ENCODE measurements around the gene DIAPH3. TPM values are rescaled to one million over a fixed set of nuclear protein-coding genes. Genes with fewer than 3 reads are reported as not detected.
"Not testable (repeated sequence)": the region's sequence is repeated elsewhere in the genome, so short reads cannot be mapped to it uniquely, and the experiment has no call there.

DIAPH3 gene, protein sequence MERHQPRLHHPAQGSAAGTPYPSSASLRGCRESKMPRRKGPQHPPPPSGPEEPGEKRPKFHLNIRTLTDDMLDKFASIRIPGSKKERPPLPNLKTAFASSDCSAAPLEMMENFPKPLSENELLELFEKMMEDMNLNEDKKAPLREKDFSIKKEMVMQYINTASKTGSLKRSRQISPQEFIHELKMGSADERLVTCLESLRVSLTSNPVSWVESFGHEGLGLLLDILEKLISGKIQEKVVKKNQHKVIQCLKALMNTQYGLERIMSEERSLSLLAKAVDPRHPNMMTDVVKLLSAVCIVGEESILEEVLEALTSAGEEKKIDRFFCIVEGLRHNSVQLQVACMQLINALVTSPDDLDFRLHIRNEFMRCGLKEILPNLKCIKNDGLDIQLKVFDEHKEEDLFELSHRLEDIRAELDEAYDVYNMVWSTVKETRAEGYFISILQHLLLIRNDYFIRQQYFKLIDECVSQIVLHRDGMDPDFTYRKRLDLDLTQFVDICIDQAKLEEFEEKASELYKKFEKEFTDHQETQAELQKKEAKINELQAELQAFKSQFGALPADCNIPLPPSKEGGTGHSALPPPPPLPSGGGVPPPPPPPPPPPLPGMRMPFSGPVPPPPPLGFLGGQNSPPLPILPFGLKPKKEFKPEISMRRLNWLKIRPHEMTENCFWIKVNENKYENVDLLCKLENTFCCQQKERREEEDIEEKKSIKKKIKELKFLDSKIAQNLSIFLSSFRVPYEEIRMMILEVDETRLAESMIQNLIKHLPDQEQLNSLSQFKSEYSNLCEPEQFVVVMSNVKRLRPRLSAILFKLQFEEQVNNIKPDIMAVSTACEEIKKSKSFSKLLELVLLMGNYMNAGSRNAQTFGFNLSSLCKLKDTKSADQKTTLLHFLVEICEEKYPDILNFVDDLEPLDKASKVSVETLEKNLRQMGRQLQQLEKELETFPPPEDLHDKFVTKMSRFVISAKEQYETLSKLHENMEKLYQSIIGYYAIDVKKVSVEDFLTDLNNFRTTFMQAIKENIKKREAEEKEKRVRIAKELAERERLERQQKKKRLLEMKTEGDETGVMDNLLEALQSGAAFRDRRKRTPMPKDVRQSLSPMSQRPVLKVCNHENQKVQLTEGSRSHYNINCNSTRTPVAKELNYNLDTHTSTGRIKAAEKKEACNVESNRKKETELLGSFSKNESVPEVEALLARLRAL
- 5.4 and 8.7 TPM in 2 replicates for total RNA-seq

DNA sequence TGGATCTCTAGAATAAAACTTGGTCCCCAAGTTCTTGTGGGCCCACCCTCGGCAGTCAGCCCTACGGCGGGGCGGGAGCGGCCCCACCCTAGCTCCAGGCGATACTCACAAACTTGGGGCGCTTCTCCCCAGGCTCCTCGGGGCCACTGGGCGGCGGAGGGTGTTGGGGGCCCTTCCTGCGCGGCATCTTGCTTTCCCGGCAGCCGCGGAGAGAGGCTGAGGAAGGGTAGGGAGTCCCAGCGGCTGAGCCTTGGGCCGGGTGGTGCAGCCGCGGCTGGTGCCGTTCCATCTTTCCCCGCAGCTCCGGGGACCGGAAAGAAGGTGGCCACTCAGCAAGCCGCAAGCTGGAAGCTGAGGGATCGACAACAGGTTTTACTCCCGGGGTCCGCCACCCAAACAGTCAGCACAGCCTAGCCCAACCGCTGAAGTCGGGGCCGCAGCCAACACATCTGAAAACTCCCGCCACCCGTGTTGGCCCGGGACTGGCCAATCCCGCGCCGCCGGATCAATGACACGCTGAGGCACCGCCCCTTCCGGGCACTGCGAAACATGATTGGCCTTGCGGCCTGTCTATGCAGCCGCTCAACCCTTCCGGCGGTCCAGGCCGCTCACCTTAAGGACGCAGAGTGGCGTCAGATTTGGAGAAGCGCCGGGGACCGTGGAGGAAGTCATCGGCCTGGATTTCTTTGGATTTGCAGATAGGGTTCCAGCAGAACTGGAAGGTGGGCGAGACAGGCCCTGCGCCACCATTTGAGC, at the start of gene DIAPH3:
DIAPH3 (minus strand) TSS at position 451 of the 756 bp plus-strand sequence; CDS start at position 289, 162 bp downstream.
- DNase-seq (ENCODE audit: low read depth in 2 of 2), result peak; percentile 85 to 95

DNA sequence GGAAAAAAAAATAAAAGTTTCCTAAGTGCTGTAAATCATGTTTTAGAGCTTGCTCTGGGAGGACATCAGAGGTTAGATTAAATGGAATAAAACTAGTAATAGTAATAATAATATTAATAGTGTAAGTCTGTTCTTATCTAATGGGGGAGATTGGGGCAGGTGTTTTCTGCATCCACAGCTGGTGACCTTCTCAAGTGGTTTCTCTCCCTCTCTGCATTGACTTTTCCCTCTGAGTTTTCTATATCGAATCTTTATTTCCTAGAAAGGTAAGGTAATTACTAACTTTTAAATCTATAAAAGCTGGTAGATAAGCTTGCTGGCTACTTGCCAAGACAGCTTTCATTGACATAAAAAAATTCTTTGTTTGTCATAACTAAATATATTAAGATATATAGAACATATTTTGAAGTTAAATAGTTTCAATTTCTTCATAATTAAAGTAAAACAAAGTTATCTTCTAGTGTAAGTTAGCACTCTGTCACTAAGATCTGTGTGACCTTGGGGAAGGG, 49.6 kb upstream of the DIAPH3 start:
- DNase-seq (ENCODE audit: low read depth in 2 of 2), result no peak

DNA sequence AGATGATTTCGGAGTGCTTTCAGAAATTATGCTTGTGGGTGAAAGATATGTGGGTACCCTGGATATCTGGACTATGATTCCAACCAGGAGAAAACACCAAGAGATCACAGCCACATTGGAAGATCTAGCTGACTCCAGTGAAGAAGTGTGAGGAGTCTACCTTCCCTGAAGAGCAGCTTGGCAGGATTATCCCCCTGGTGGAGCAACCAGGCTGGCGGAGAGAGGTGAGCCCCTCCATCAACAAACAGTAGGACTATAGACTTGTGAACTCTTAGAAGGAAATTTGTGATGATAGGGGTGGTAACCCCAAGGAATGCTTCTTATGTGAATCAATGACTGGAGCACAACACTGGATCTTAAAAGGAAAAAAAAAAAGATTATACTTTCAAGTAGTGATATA, 47.8 kb upstream of the DIAPH3 start:
- DNase-seq (ENCODE audit: low read depth in 2 of 2), result no peak

DNA sequence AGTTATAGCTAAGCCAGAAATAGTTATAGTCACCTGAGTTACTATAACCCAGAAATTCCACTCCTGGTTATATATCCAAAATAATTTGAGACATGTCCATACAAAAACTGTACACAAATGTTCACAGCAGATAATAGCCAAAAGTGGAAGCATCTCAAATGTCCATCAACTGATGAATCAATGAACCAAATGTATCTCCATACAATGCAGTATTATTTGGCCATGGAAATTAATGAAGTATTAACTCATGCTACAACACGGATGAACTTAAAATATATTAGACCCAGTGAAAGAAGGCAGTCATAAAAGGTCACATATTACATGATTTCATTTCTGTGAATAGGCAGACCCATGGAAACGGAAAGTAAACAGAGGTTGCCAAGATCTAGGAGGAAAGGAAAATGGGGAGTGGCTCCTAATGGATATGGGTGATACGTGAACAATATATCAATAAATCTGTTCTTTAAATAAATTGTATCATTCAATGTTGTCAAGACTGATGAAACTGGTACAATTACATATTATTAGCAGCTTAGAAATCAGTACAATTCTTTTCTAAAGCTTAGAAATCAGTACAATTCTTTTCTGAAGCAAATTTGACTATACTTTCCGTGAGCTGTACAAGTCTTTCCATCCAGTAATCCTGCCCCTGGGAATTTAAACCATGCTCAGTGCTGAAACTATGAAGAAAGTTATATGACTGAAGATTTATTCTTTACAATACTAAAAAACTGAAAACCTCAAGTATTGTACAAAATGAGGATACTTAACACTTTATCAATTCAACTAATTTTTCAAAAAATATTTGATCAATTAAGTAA, 47.0 kb upstream of the DIAPH3 start:
- peak; percentile 1 to 11 for DNase-seq (ENCODE audit: low read depth in 2 of 2)

DNA sequence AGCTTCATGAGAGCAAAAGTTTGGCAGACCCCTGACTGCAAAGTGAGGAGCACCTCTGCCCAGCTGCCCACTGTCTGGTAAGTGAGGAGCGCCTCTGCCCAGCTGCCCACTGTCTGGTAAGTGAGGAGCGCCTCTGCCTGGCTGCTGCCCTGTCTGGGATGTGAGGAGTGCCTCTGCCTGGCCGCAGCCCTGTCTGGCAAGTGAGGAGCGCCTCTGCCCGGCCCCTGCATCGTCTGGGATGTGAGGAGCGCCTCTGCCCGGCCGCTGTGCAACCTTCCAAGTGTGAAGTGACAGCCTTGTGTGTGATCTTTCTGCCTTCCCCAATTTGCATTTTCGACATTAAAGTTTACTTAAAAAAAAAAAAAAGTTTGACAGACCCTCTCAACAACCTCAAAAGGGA, 41.8 kb upstream of the DIAPH3 start:
- not testable (repeated sequence) for DNase-seq (ENCODE audit: low read depth in 2 of 2)

DNA sequence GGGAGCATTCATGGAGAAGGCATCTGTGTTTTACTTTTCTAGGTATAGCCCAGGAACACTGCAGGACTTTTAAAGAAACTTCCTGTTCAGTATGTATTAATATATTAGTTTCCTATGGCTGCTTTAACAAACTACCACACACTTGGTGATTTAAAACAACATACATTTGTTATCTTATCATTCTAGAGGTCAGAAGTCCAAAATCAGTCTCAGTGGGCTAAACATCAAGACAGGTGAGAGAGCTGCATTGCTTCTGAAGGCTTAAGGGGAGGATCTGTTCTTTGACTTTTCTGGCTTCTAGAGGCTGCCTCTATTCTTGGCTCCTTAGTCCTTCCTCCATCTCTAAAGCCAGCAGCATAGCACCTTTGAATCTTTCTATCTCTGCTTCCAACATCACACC, 37.6 kb upstream of the DIAPH3 start:
- DNase-seq (ENCODE audit: low read depth in 2 of 2), result no peak

DNA sequence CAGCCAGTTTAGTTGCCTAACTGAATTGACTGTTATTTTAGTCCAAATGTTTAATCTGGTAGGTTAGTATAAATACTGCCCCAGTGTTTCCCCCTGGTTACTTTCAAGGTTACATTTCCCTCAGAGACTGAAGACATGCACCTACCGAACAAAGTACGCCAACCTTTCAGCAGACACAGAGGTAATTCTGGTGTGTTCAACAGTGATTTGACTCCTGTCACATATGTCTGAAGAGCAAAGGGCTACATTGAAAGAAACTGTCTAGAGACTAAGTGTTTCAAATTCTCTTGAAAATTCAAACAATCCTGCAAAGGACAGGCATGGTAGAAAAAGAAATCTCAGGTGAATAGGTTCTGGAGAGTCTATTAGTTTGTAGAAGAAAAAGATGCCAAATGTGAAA, 32.2 kb upstream of the DIAPH3 start:
- not testable (repeated sequence) for DNase-seq (ENCODE audit: low read depth in 2 of 2)

DNA sequence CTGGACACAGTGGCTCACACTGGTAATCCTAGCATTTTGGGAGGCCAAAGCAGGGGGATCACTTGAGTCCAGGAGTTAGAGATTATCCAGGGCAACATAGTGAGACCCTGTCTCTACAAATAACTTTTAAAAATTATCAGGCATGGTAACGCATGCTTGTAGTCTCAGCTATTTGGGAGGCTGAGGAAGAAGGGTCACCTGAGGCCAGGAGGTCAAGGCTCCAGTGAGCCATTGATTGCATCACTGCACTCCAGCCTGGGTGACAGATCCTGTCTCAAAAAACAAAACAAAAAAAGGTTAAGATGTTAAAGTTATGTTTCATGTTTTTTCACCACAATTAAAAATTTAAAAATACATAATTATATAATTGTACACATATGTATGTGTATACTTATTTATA, 19.2 kb upstream of the DIAPH3 start:
- DNase-seq (ENCODE audit: low read depth in 2 of 2), result no peak

DNA sequence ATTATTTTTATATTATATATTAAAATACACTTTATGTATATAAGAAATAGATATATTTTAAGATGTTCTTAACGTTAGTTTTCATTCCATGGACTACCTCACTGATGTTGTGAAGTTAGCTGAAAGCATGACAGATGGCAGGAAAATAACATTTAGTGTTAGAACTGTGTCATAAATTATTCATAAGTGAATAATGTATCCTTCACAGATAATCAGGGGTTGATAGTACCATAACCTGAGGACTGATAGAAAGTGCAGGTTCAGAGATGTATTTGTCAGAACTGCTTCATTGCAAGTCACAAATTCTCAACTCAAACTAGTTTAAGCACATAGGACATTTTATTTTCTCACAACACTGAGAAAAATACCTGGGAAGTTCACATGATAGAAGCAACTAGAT, 14.6 kb upstream of the DIAPH3 start:
- no peak for DNase-seq (ENCODE audit: low read depth in 2 of 2)

DNA sequence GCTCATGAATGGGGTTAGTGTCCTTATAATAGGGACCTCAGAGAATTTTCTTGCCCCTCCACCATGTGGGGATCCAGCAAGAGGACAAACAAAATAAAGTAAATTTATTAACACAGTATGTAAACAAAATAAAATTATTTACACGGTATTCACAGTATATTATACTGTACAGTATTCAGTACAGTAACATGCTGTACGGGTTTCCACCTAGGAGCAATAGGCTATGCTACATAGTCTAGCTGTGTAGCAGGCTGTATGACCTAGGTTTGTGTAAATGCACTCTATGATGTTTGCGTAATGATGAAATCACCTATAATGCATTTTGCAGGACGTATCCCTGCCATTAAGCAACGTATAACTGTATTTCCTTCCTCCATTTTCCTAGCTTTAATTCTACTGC, 11.8 kb upstream of the DIAPH3 start:
- no peak for DNase-seq (ENCODE audit: low read depth in 2 of 2)

DNA sequence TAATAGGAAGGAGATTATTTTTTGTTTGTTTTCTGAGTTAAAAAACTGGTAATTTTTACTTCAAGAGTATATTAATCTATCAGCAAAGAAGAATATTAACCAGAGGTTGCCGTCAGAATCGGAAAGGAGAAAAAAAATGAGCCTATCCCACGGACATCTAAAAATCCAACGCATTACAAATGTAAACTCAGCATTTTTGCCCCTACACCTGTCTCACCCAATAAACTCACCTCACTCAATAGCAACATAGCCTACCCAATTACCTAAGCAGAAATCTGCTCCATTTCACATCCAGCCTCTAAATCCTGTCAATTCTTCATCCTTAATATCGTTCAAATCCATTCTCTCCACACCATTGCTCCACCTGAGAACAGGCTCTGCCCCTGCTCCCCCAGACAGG, 10.4 kb upstream of the DIAPH3 start:
- no peak for DNase-seq (ENCODE audit: low read depth in 2 of 2)

DNA sequence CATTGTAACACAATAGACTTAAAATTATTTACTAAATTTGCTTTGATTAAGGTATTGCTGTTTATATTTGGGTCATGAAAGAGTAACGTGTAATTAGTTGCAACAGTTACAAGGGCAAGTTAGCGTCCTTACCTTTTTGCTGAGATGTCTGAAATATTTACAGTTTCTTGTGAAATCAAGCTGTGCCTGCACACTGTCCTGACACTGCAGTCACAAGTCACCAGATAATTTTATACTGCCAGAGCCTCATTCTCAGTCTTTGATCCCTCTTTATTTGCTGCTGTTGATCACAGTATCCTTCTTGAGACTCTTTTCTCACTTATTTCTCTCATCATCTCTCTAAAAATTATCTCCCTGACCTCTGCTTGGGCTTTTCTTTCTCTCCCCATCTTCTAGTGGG, 8.4 kb upstream of the DIAPH3 start:
- no peak for DNase-seq (ENCODE audit: low read depth in 2 of 2)

DNA sequence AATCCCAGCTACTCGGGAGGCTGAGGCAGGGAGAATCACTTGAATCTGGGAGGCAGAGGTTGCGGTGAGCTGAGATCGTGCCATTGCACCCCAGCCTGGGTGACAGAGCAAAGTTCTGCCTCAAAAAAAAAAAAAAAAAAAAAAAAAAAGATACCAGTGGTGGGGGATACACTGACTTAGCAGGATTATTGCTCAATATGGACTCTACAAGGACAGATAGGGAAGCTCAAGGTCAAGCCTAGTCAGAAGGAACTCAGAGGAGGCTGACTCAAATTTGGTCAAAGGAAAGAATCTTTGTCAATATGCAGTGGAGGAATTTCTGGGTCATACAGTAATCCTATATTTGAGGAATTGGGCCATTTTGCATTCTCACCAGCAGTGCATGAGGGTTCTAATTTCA, 6.7 kb upstream of the DIAPH3 start:
- no peak for DNase-seq (ENCODE audit: low read depth in 2 of 2)

DNA sequence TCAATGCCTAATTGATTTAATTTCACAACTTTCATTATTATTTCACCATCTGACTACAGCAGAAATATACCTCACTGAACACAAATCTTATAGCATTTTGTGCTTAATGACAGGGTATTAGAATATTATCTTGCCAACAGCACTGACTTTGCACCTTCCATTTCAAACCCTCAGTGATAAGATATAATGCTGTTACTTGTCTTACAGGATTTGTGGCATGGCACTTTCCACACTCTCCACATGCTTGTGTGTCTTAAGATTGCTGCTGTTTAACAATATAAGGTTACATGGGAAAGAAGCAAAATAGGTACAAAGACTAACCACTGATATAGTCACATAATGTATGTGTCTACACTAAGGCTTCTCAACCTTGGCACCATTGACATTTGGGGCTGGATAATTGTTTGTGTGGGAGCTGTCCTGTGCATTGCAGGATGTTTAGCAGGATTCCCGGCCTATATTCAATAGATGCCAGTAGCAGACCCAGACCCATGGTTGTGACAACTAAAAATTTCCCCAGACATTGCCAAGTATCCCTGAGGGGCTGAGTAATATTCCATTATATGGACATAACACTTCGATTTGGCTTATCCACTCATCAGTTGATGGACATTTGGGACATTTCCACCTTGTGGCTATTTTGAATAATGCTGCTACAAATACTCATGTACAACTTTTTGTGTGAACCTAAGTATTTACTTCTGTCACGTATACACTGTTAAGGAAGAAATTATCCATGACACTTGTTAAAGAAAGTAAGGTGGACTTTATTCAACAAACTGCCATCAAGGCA, 5.7 kb upstream of the DIAPH3 start:
- no peak for DNase-seq (ENCODE audit: low read depth in 2 of 2)

DNA sequence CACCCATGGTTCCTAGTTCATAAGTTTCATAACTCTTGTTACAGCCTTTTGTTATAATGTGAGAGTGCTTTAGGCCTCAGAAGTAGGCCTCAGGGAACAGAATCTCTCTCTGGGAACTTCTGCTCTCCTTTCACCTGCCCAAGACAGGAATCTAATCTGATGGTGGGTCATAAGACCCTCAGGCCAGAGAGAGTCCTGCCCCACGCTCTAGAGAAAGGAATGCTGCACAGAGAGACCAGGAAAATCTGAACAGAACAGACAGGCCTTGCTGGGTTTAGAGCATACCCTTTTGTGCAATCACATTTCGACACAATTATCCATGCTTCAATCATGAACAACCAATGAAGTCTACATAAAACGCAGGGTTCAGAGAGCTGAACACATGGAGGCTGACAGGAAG, 3.4 kb upstream of the DIAPH3 start:
- no peak for DNase-seq (ENCODE audit: low read depth in 2 of 2)

DNA sequence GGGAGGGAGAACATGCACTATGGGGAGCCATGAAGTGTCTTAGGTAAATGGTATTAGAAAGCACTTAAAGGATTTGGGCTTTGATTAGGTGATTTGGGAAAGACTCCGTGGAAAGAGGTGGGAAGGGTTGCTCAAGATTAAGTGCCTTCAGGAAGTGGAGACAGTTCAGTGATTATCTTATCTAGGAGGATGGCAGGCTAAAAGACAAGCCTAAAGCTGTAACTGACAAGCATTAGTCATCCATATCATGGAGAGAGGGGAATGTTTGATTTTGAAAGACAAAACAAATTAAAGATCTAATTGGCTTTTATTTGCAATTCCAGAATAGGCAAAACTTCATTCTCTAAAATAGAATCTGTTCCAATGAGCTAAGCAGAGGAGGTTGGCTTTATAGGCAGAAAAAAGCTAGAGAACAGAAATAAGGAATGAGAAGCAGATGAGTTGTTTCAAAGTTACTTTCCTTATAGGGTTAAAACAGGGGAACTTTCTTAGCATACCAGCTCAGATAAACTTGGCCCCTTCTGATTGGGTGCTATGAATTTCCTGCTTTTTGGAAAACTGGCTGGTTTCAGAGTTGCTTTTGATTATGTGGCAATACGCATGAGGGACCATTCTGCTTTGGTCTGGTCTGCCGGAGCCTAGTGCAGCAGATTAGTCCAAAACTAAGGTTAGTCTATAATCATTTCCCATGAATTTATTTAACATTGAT, 1.8 kb upstream of the DIAPH3 start:
- DNase-seq (ENCODE audit: low read depth in 2 of 2), result no peak

DNA sequence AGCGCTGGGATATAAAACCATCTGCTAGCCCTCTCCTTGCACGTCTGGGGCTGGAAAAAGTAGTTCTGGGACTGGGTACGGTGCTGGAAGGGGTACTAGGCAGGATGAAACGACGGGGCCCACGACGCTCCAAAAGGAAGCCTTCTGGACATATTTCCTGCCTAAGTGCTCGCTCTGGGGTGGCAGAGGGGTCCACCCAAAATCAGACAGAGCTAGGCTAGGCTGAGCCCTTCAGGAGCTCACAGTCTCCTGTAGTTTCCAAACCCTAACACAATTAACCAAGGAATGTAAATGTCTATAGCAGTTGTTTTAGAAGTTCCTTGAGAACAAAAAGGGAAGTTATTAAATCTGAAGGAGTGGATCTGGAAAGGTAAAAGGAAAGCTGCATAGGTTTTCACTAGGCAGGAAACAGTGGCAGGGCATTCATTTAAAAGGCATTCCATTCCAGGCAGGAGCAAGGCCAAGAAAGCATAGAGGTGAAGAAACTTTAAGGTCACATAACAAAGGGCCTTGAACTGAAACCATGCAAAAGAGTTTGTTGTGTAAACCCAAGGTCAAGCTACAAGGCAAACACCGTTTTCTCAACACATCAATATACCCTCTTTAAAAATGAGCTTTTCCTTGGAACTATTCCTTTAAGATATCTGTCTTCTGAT, 634 bp upstream of the DIAPH3 start:
- DNase-seq (ENCODE audit: low read depth in 2 of 2), result no peak

DNA sequence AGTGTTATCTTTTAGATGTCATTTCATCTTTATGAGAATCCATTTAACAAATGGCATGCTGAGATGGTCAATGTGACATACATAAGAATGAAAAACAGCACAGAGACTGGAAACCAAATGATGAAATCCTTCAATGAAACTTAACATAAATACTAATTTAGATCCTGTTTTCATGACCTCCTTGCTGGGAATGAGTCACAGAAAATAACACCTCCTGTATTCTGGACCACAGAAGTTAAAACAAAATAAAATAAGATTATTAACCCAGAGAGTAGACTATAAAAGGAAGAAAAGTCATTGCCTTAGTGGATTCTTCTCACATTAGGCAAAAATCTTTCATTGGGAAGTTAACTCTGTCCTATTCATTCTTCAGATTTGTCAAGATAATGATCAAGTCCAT, 1.6 kb downstream of the DIAPH3 start:
- DNase-seq (ENCODE audit: low read depth in 2 of 2), result peak in 1 of 2 donors; percentile 26
